Activated B cell treated with CpG ODN at 0.5 μM for 24 hours (primary cell): Measurements from ENCODE around the gene NAT9. TPM values are rescaled to one million over a fixed set of nuclear protein-coding genes. Genes with fewer than 3 reads are reported as not detected.

Experiments
- ATAC-seq: fragments of 200-7000 bp; cut with Tn5 transposase; one replicate; pipeline ENCODE4 v1.10.0; 2021; ENCODE audit warnings: low read depth, mild to moderate bottlenecking, moderate library complexity
- CTCF ChIA-PET: fragments of 350-600 bp; sonication (Branson Sonifier 250); formaldehyde crosslinking; loops from one replicate; lab custom pipeline; 2021; ENCODE audit warnings: antibody characterized with exemption; lab: Charles Lee
- POLR2A ChIA-PET: fragments of 350-600 bp; sonication (Branson Sonifier 250); formaldehyde crosslinking; loops from one replicate; lab custom pipeline; 2021; ENCODE audit warnings: antibody characterized with exemption; lab: Charles Lee
- DNase-seq: peaks from one replicate; pipeline ENCODE4 v3.0.0; 2022
- H3K27ac Mint-ChIP-seq: one replicate; pipeline ENCODE4 v1.8.0; 2020; ENCODE audit warnings: mixed read lengths
- H3K27me3 Mint-ChIP-seq: one replicate; pipeline ENCODE4 v1.8.0; 2021; ENCODE audit warnings: mixed read lengths
- H3K36me3 Mint-ChIP-seq: one replicate; pipeline ENCODE4 v1.8.0; 2021; ENCODE audit warnings: low read depth, mixed read lengths
- H3K4me1 Mint-ChIP-seq: one replicate; pipeline ENCODE4 v1.8.0; 2021; ENCODE audit warnings: mixed read lengths
- H3K4me3 Mint-ChIP-seq: one replicate; pipeline ENCODE4 v1.8.0; 2020; ENCODE audit warnings: mild to moderate bottlenecking, mixed read lengths
- H3K9me3 Mint-ChIP-seq: one replicate; pipeline ENCODE4 v1.8.0; 2020; ENCODE audit warnings: mixed read lengths
- intact Hi-C: fragments of 100-400 bp; cut with micrococcal nuclease; formaldehyde crosslinking; loops from one replicate; pipeline ENCODE4 v1.15.1; 2024
- total RNA-seq: library from RNA; stranded (reverse); gene quantifications from 2 replicates; pipeline ENCODE4 v1.2.3, GENCODE V29; 2022
- TF ChIP-seq, protein P1 (sequence below): fragments of 200-600 bp; IDR thresholded peaks from one replicate; pipeline ENCODE4 v1.8.0; 2022; ENCODE audit warnings: antibody characterized with exemption, mild to moderate bottlenecking

NAT9 gene
- total RNA-seq, 1 donor from 2014 or later = 79.7 TPM

DNA sequence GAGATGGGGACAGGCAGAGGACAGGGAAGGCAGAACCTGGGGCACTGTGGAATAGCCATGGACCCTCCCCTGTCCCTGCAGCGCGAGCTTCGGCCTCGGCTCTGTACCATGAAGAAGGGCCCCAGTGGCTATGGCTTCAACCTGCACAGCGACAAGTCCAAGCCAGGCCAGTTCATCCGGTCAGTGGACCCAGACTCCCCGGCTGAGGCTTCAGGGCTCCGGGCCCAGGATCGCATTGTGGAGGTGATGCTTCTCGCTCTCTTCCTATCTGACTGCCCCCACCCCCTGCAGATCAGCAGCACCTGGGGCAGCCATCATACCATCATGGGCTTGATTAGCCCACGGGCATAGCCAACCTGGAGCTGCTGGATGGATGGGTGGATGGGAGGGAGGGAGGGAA lies 14.2 kb downstream of the NAT9 start:
- no peak overlapping the region for H3K4me3 Mint-ChIP-seq
- TF ChIP-seq, protein P1, sequence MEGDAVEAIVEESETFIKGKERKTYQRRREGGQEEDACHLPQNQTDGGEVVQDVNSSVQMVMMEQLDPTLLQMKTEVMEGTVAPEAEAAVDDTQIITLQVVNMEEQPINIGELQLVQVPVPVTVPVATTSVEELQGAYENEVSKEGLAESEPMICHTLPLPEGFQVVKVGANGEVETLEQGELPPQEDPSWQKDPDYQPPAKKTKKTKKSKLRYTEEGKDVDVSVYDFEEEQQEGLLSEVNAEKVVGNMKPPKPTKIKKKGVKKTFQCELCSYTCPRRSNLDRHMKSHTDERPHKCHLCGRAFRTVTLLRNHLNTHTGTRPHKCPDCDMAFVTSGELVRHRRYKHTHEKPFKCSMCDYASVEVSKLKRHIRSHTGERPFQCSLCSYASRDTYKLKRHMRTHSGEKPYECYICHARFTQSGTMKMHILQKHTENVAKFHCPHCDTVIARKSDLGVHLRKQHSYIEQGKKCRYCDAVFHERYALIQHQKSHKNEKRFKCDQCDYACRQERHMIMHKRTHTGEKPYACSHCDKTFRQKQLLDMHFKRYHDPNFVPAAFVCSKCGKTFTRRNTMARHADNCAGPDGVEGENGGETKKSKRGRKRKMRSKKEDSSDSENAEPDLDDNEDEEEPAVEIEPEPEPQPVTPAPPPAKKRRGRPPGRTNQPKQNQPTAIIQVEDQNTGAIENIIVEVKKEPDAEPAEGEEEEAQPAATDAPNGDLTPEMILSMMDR = no peak
- peaks cover 40% of the 10 kb centered on the region for H3K4me1 Mint-ChIP-seq
- POLR2A ChIA-PET = no interaction called here
- no peak for ATAC-seq
- H3K36me3 Mint-ChIP-seq = peaks cover 21% of the 10 kb centered on the region
- CTCF ChIA-PET = interaction anchor here (1.5 kb wide), 1 partner anchor 29 kb away, joined by 5 read pairs; no protein-coding TSS in a partner anchor
- no peaks in the 10 kb centered on the region for H3K27me3 Mint-ChIP-seq
- H3K27ac Mint-ChIP-seq = no peak overlapping the region
- H3K9me3 Mint-ChIP-seq = no peaks in the 10 kb centered on the region
- intact Hi-C loops = no loop called here
- no peak for DNase-seq

DNA sequence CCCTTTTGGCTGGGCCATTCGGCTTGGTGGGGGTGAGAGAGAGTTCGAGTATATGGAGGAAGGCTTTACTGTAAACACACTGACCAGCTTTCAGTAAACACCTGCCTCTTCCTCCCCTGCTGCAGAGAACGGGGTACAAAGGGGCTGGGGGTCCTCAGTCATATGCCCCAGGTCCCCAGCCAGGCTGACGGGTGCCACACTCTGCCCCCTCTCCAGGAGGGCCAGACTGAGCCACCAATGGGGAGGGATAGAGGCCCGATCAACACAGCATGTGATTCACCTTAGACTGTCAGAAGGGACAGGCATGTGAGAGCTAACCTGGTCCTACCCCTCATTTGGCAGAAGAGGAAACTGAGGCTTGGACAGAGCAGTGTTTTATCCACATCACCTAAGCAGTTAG lies 14.7 kb downstream of the NAT9 start:
- CTCF ChIA-PET = interaction anchor here (1.5 to 1.6 kb wide), 2 partner anchors 9 to 104 kb away, joined by 5 to 6 read pairs; no protein-coding TSS in a partner anchor
- no peak for ATAC-seq
- TF ChIP-seq, protein P1 = no peak
- Mint-ChIP-seq H3K4me3 (no peak overlapping the region), H3K27me3 (no peaks in the 10 kb centered on the region), H3K4me1 (peaks cover 44% of the 10 kb centered on the region), H3K9me3 (no peaks in the 10 kb centered on the region), H3K36me3 (peaks cover 18% of the 10 kb centered on the region), H3K27ac (no peak overlapping the region)
- POLR2A ChIA-PET = no interaction called here
- DNase-seq = no peak
- intact Hi-C loops = no loop called here

DNA sequence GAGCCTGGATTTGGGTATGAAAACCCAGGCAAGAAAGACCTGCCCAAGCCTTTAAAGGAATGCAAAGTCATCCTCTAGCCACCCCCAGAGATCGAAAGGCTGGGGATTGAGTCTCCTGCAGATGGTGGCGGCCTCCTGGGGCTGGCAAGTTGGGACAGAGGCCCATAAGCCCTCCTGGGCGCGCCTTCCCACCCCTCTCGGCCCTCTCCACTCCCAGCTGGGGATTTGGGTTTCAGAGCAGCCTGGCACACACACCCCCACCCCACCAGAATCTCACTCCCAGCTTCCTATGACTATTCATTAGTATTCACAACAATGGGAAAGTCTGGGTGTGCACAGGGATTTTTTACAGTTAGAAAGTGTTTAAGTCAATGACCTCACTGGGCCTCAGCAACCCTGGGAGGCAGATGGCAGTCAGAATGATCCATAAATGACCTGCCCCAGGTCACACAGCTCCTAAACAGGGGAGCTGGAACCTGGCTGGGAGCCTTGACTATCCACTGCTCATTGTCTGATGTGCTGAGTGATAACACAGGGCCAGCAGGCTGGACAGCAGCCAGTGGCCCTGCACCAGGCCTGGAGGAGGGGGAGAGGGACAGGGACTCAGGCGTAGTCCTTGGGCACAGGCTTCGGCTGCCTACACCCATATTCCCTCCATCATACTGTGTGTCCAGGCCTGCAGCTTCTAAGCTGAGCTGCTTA lies 15.6 kb downstream of the NAT9 start:
- Mint-ChIP-seq H3K4me1 (peaks cover 45% of the 10 kb centered on the region), H3K27me3 (no peaks in the 10 kb centered on the region), H3K27ac (no peak overlapping the region), H3K36me3 (peaks cover 12% of the 10 kb centered on the region), H3K4me3 (no peak overlapping the region), H3K9me3 (no peaks in the 10 kb centered on the region)
- CTCF ChIA-PET = interaction anchor here (1.1 to 2.0 kb wide), 5 partner anchors 10 to 113 kb away, joined by 3 to 12 read pairs (median 6); no protein-coding TSS in a partner anchor
- no peak for DNase-seq
- TF ChIP-seq, protein P1 = no peak
- POLR2A ChIA-PET = interaction anchor here (0.5 kb wide), 1 partner anchor 14 kb away, joined by 6 read pairs; no protein-coding TSS in a partner anchor
- intact Hi-C loops = no loop called here
- no peak for ATAC-seq

DNA sequence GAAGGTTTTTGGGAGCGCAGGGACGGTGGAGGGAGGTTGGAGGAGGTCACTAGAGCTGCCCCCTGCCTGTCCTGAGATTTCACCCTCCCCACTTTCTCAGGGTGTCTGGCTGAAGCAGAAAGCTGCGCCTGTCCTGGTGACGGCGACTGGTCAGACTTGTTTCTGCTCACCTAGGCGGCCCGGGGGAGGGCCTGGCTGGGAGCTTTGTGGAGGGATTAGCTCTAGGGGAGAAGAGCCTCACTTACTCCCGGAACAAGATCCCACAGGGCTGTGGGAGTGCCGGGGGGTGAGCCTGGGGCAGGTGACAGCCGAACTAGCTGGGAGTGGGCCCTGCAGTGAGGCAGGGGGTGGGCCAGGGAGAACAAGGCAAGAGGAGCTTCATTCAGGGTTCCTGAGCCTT lies 16.2 kb downstream of the NAT9 start:
- intact Hi-C loops = loop anchor here (2.0 kb wide), 1 partner anchor 15 kb away; no protein-coding TSS in a partner anchor
- TF ChIP-seq, protein P1 = no peak
- Mint-ChIP-seq H3K9me3 (no peaks in the 10 kb centered on the region), H3K4me3 (no peak overlapping the region), H3K4me1 (peaks cover 52% of the 10 kb centered on the region), H3K27ac (no peak overlapping the region), H3K36me3 (peaks cover 9% of the 10 kb centered on the region), H3K27me3 (no peaks in the 10 kb centered on the region)
- POLR2A ChIA-PET = interaction anchor here (2.0 to 2.2 kb wide), 2 partner anchors 10 to 14 kb away, joined by 10 to 22 read pairs; no protein-coding TSS in a partner anchor
- no peak for DNase-seq
- no peak for ATAC-seq
- CTCF ChIA-PET = interaction anchor here (0.9 to 3.7 kb wide), 11 partner anchors 10 to 194 kb away, joined by 3 to 24 read pairs (median 5); partner anchors contain the start of gene RAB37

DNA sequence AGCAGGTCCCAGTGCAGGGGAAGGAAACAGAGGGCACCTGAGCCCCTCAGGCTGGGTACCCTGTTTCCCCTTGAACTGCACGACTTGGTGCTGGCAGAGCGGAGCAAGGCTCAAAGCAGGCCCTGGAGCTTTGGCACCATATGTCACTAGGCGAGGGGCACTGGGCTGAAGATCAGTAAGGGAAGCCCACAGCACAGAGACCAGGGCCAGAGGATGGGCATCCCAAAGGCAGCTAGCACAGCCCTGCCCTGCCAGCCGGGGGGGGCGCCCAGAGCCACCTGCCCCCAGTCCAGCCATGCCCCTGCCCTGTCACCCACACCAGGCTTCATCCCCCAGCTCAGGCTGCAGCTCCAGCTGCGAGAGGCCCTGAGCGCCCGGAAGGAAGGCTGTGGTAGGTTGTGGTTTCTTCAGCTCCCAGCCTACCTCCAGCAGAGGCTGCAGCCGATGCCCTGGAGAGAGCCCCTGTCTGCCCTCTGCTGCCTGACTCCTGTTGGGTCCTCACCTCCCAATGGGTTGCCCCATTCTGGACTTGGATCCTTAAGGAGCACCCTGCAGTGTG lies 16.8 kb downstream of the NAT9 start:
- ChIA-PET POLR2A (interaction anchor here (2.0 to 2.2 kb wide), 2 partner anchors 10 to 13 kb away, joined by 10 to 22 read pairs; no protein-coding TSS in a partner anchor), CTCF (interaction anchor here (0.7 to 3.7 kb wide), 9 partner anchors 10 to 193 kb away, joined by 3 to 24 read pairs (median 4); partner anchors contain the start of gene RAB37)
- H3K27me3 Mint-ChIP-seq = no peaks in the 10 kb centered on the region
- TF ChIP-seq, protein P1 = no peak
- H3K4me3 Mint-ChIP-seq = peak overlapping the region; percentile 41
- peaks cover 9% of the 10 kb centered on the region for H3K36me3 Mint-ChIP-seq
- peaks cover 58% of the 10 kb centered on the region for H3K4me1 Mint-ChIP-seq
- DNase-seq = no peak
- peak; percentile 69 for ATAC-seq
- intact Hi-C loops = loop anchor here (2.0 kb wide), 1 partner anchor 15 kb away; no protein-coding TSS in a partner anchor
- H3K27ac Mint-ChIP-seq = no peak overlapping the region
- H3K9me3 Mint-ChIP-seq = no peaks in the 10 kb centered on the region
